H1 (cell line): Measurements from ENCODE around the gene PFN4. TPM values are rescaled to one million over a fixed set of nuclear protein-coding genes. Genes with fewer than 3 reads are reported as not detected.

Source experiments
- CTCF ChIA-PET: fragments of 300-600 bp; sonication (Branson Sonifier 250); formaldehyde crosslinking; loops from one replicate; lab custom pipeline; 2021; ENCODE audit not compliant: partially characterized antibody; lab: Charles Lee
- POLR2A ChIA-PET: fragments of 300-600 bp; sonication (Branson Sonifier 250); formaldehyde crosslinking; loops from one replicate; lab custom pipeline; 2021; ENCODE audit warnings: inconsistent platforms; ENCODE audit not compliant: partially characterized antibody; lab: Charles Lee
- DNase-seq, 2 experiments: peaks; one replicate each; pipeline versions ENCODE4 v3.0.0 to v3.0.0-alpha.2; 2010 to 2022; ENCODE audit warnings: low spot score in 2 of 2, low read depth in 1 of 2, mixed read lengths in 1 of 2
- FAIRE-seq: peaks from 2 replicates; lab custom pipeline; 2011; peaks lifted over from hg19 to GRCh38; lab: Jason Lieb, UNC
- H2AFZ ChIP-seq: 2 replicates; pipeline ENCODE4 v1.8.1; 2012; ENCODE audit warnings: low read length, inconsistent platforms
- H2AK5ac ChIP-seq: 2 replicates; pipeline ENCODE4 v1.6.1; 2013; ENCODE audit warnings: low read depth, low read length
- H2BK120ac ChIP-seq: replicated peaks from 2 replicates; pipeline ENCODE3; 2013; ENCODE audit warnings: low read depth, low read length, inconsistent platforms
- H2BK12ac ChIP-seq: 2 replicates; pipeline ENCODE4 v1.6.1; 2013; ENCODE audit warnings: low read depth, low read length
- H2BK15ac ChIP-seq: 2 replicates; pipeline ENCODE4 v1.6.1; 2013; ENCODE audit warnings: low read length
- H2BK20ac ChIP-seq: 2 replicates; pipeline ENCODE4 v1.6.1; 2013; ENCODE audit warnings: low read length
- H2BK5ac ChIP-seq: 2 replicates; pipeline ENCODE4 v1.6.1; 2013; ENCODE audit warnings: low read depth, low read length
- H3K14ac ChIP-seq: 2 replicates; pipeline ENCODE4 v1.6.1; 2013; ENCODE audit warnings: inconsistent platforms; ENCODE audit not compliant: insufficient read length
- H3K18ac ChIP-seq: 2 replicates; pipeline ENCODE4 v1.6.1; 2013; ENCODE audit warnings: low read length; ENCODE audit errors: extremely low read depth
- H3K23ac ChIP-seq: 2 replicates; pipeline ENCODE4 v1.6.1; 2013; ENCODE audit warnings: inconsistent platforms; ENCODE audit not compliant: insufficient read length
- H3K23me2 ChIP-seq: 2 replicates; pipeline ENCODE4 v1.6.1; 2013; ENCODE audit warnings: low read depth, low read length
- H3K27ac ChIP-seq: 2 replicates; pipeline ENCODE4 v1.6.1; 2011; ENCODE audit warnings: low read depth, low read length, inconsistent platforms
- H3K27me3 ChIP-seq, 4 experiments: replicated peaks in 1 of 4; 1 replicate in 1 of 4; 2 replicates in 3 of 4; pipeline versions ENCODE4 v1.6.1 to v1.8.1; 2011 to 2013; ENCODE audit warnings: low read length in 3 of 4, mild to moderate bottlenecking in 3 of 4, inconsistent platforms in 2 of 4, mixed read lengths in 2 of 4, moderate library complexity in 1 of 4; ENCODE audit not compliant: control insufficient read depth in 3 of 4, insufficient read depth in 3 of 4; ENCODE audit errors: extremely low read depth in 1 of 4
- H3K36me3 ChIP-seq, 4 experiments: 2 replicates each; pipeline versions ENCODE4 v1.6.1 to v1.8.1; 2011 to 2013; ENCODE audit warnings: mild to moderate bottlenecking in 4 of 4, low read length in 3 of 4, moderate library complexity in 2 of 4, control low read depth in 1 of 4, inconsistent platforms in 1 of 4; ENCODE audit not compliant: insufficient read depth in 4 of 4, control insufficient read depth in 2 of 4
- H3K4ac ChIP-seq: replicated peaks from 2 replicates; pipeline ENCODE3; 2013; ENCODE audit warnings: low read length, low read depth, mixed read lengths, inconsistent platforms; ENCODE audit not compliant: insufficient read length
- H3K4me1 ChIP-seq, 4 experiments: replicated peaks in 1 of 4; 1 replicate in 1 of 4; 2 replicates in 3 of 4; pipeline versions ENCODE4 v1.6.1 to v1.8.1; 2011 to 2013; ENCODE audit warnings: low read length in 3 of 4, inconsistent platforms in 2 of 4, mixed read lengths in 1 of 4; ENCODE audit not compliant: insufficient read depth in 4 of 4, control insufficient read depth in 3 of 4
- H3K4me2 ChIP-seq, 2 experiments: 2 replicates each; pipeline versions ENCODE4 v1.6.1 to v1.8.1; 2011 to 2013; ENCODE audit warnings: low read depth in 2 of 2, low read length in 2 of 2, control low read depth in 1 of 2, inconsistent platforms in 1 of 2, mild to moderate bottlenecking in 1 of 2; ENCODE audit not compliant: insufficient read depth in 1 of 2
- H3K4me3 ChIP-seq, 4 experiments: fragments of 200-600, 300-600 bp in 1 of 4; sonication (generic), shearing (Covaris generic), sonication (Bioruptor Twin) in 1 of 4; 2 replicates each; pipeline versions ENCODE4 v1.5.1 to v1.8.1; 2011 to 2016; ENCODE audit warnings: low read length in 4 of 4, low read depth in 3 of 4, control low read depth in 2 of 4, inconsistent platforms in 2 of 4, mild to moderate bottlenecking in 2 of 4, mixed read lengths in 1 of 4, moderate library complexity in 1 of 4; ENCODE audit not compliant: insufficient read depth in 2 of 4; ENCODE audit errors: extremely low read depth in 1 of 4
- H3K56ac ChIP-seq: replicated peaks from 2 replicates; pipeline ENCODE3; 2013; ENCODE audit warnings: low read depth, mild to moderate bottlenecking, mixed read lengths, low read length, inconsistent platforms; ENCODE audit not compliant: insufficient read length
- H3K79me1 ChIP-seq: 2 replicates; pipeline ENCODE4 v1.6.1; 2013; ENCODE audit warnings: low read depth, low read length, control low read depth
- H3K79me2 ChIP-seq, 2 experiments: 2 replicates each; pipeline versions ENCODE4 v1.6.1 to v1.8.1; 2012 to 2013; ENCODE audit warnings: low read length in 2 of 2, mild to moderate bottlenecking in 2 of 2, inconsistent platforms in 1 of 2; ENCODE audit not compliant: insufficient read depth in 2 of 2, control insufficient read depth in 1 of 2
- H3K9ac ChIP-seq, 4 experiments: replicated peaks in 1 of 4; 1 replicate in 1 of 4; 2 replicates in 3 of 4; pipeline versions ENCODE4 v1.6.1 to v1.8.1; 2011 to 2013; ENCODE audit warnings: low read depth in 3 of 4, low read length in 3 of 4, control low read depth in 2 of 4, mild to moderate bottlenecking in 2 of 4, moderate library complexity in 2 of 4, inconsistent platforms in 1 of 4; ENCODE audit errors: extremely low read depth in 1 of 4
- H3K9me3 ChIP-seq, 2 experiments: 2 replicates each; pipeline versions ENCODE4 v1.6.1 to v1.8.1; 2012 to 2013; ENCODE audit warnings: mild to moderate bottlenecking in 2 of 2, moderate library complexity in 2 of 2, control low read depth in 1 of 2, inconsistent platforms in 1 of 2, low read depth in 1 of 2, low read length in 1 of 2, mixed read lengths in 1 of 2; ENCODE audit not compliant: insufficient read depth in 2 of 2
- H4K20me1 ChIP-seq, 2 experiments: replicated peaks in 1 of 2; 2 replicates each; pipeline versions ENCODE3 to v1.8.1; 2011 to 2013; ENCODE audit warnings: inconsistent platforms in 2 of 2, low read length in 2 of 2, mild to moderate bottlenecking in 1 of 2; ENCODE audit not compliant: insufficient read depth in 2 of 2, control insufficient read depth in 1 of 2
- H4K5ac ChIP-seq: 2 replicates; pipeline ENCODE4 v1.6.1; 2013; ENCODE audit warnings: low read length, low read depth, mixed read lengths, inconsistent platforms; ENCODE audit not compliant: insufficient read length
- H4K8ac ChIP-seq: 2 replicates; pipeline ENCODE4 v1.8.0; 2013; ENCODE audit warnings: mild to moderate bottlenecking, moderate library complexity, low read length, inconsistent platforms; ENCODE audit not compliant: insufficient read depth; ENCODE audit errors: extremely low read depth
- H4K91ac ChIP-seq: replicated peaks from 2 replicates; pipeline ENCODE3; 2013; ENCODE audit warnings: low read length, mixed read lengths, inconsistent platforms; ENCODE audit not compliant: insufficient read length
- EZH2 ChIP-seq: fragments of 200-600 bp; sonication (generic); IDR thresholded peaks from 2 replicates; pipeline ENCODE4 v1.7.1; 2012; ENCODE audit warnings: low read depth, mild to moderate bottlenecking, moderate library complexity, low read length, inconsistent platforms; ENCODE audit not compliant: severe bottlenecking
- GABPA ChIP-seq: IDR thresholded peaks from 2 replicates; pipeline ENCODE4 v1.6.1; 2011; ENCODE audit warnings: mild to moderate bottlenecking, low read length, moderate library complexity, borderline replicate concordance; ENCODE audit not compliant: insufficient read depth
- GTF2F1 ChIP-seq: IDR thresholded peaks from 2 replicates; pipeline ENCODE4 v1.6.1; 2012; ENCODE audit warnings: low read depth, low read length, improper control_type of control experiment, borderline replicate concordance
- KDM5A ChIP-seq: fragments of 200-600 bp; IDR thresholded peaks from 2 replicates; pipeline ENCODE4 v1.7.1; 2012; ENCODE audit warnings: mild to moderate bottlenecking, low read length, inconsistent platforms, mixed read lengths
- POLR2AphosphoS5 ChIP-seq: IDR thresholded peaks from 2 replicates; pipeline ENCODE4 v1.6.1; 2011; ENCODE audit warnings: low read depth, low read length
- RFX5 ChIP-seq: IDR thresholded peaks from 2 replicates; pipeline ENCODE4 v1.6.1; 2011; ENCODE audit warnings: low read depth, low read length, improper control_type of control experiment, borderline replicate concordance
- SIRT6 ChIP-seq: IDR thresholded peaks from one replicate; pipeline ENCODE4 v1.7.1; 2012; ENCODE audit warnings: low read length, inconsistent platforms
- WGBS, 2 experiments: shearing (Covaris generic) in 1 of 2; methylation state at CpG; one replicate each; pipeline versions ENCODE4 v1.1.6 to v1.1.7; 2013 to 2015; ENCODE audit warnings: low lambda C conversion rate in 2 of 2, mixed read lengths in 2 of 2, inconsistent platforms in 1 of 2, low coverage in 1 of 2, missing lambda C conversion rate in 1 of 2; ENCODE audit not compliant: insufficient replicate concordance in 2 of 2, insufficient coverage in 1 of 2, insufficient read length in 1 of 2; ENCODE audit errors: extremely low coverage in 1 of 2, missing lambda C conversion rate in 1 of 2; 5-methylcytosine and 5-hydroxymethylcytosine counted together
- polyA plus RNA-seq, 7 experiments: library from polyadenylated mRNA; depleted of rRNA in 3 of 7; stranded (reverse) in 5 of 7; unstranded in 2 of 7; fragments of >200 nt in 5 of 7; fragments of 200-250 nt in 2 of 7; gene quantifications; 1 replicate in 5 of 7; 2 replicates in 1 of 7; 4 replicates in 1 of 7; pipeline versions ENCODE4 v1.2.1 to v1.2.3, GENCODE V29; 2011 to 2013; ENCODE audit warnings: missing spikeins in 2 of 7, mixed read lengths in 2 of 7
- total RNA-seq: library from RNA; stranded (reverse); fragmentation: NEBNext Ultra II Directional; extraction: Animal tissue kit (Norgen Biotek cat#: 25700); gene quantifications from 2 replicates; pipeline ENCODE4 v1.2.1, GENCODE V29; 2021
- TF ChIP-seq, protein P1 (sequence below): IDR thresholded peaks from 2 replicates; pipeline ENCODE4 v1.6.1; 2011; ENCODE audit warnings: low read length, improper control_type of control experiment

Gene PFN4
- total and polyA plus RNA-seq, 2 of the 8 experiments (the other 6 are each of a cell fraction or from before 2014, with no cell fraction given) = not detected

DNA sequence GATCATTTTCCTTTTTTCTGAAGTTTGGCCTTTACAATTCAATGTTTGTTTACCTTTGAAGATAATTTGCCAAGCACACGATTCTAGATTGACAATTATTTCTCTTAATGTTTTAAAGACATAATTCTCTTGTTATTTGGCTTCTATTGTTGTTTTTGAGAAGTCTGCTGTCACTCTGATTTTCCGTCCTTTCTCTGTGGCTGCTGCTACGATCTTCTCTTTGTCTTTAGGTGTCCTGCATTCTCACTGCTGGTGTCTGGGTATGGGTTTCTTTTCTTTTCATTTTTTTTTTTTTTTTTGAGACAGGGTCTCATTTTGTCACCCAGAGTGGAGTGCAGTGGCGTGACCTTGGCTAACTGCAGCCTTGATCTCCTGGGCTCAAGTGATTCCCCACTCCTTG, 36.6 kb upstream of the PFN4 start:
- H3K23me2 ChIP-seq = no peaks in the 10 kb centered on the region
- no peaks in the 10 kb centered on the region for H3K79me2 ChIP-seq
- no peak overlapping the region for H2BK120ac ChIP-seq
- no peak overlapping the region for H3K56ac ChIP-seq
- H3K4me3 ChIP-seq = no peak overlapping the region
- no peak overlapping the region for H3K14ac ChIP-seq
- no peaks in the 10 kb centered on the region for H3K36me3 ChIP-seq
- H3K27me3 ChIP-seq = no peaks in the 10 kb centered on the region
- DNase-seq = no peak
- 83% methylated on average over 3 of the region's 4 CpGs; no CpG with 5 or more reads in 1 of the 2 experiments for WGBS, 2 experiments
- H2AK5ac ChIP-seq = no peak overlapping the region
- H4K91ac ChIP-seq = no peak overlapping the region
- no peaks in the 10 kb centered on the region for H4K20me1 ChIP-seq
- no peak overlapping the region for H3K18ac ChIP-seq
- H3K9ac ChIP-seq = no peak overlapping the region
- no peak overlapping the region for H3K4ac ChIP-seq
- POLR2A ChIA-PET = no interaction called here
- no peak overlapping the region for H2AFZ ChIP-seq
- H3K9me3 ChIP-seq = no peaks in the 10 kb centered on the region
- no peak overlapping the region for H3K27ac ChIP-seq
- H4K8ac ChIP-seq = no peak overlapping the region
- H3K79me1 ChIP-seq = no peaks in the 10 kb centered on the region
- H3K4me1 ChIP-seq = no peaks in the 10 kb centered on the region; a peak in 1 of 7 replicates
- no peak overlapping the region for H2BK5ac ChIP-seq
- no peak overlapping the region for H2BK20ac ChIP-seq
- H3K4me2 ChIP-seq = no peak overlapping the region
- no peak overlapping the region for H3K23ac ChIP-seq
- CTCF ChIA-PET = interaction anchor here (1.6 kb wide), 1 partner anchor 11 kb away, joined by 3 read pairs; no protein-coding TSS in a partner anchor
- no peak overlapping the region for H2BK15ac ChIP-seq
- FAIRE-seq = no peak
- H2BK12ac ChIP-seq = no peak overlapping the region
- no peak overlapping the region for H4K5ac ChIP-seq
- TF ChIP-seq POLR2AphosphoS5 (no peak), EZH2 (no peak), GTF2F1 (no peak), RFX5 (no peak), SIRT6 (no peak), KDM5A (no peak), GABPA (no peak)
- TF ChIP-seq, protein P1, sequence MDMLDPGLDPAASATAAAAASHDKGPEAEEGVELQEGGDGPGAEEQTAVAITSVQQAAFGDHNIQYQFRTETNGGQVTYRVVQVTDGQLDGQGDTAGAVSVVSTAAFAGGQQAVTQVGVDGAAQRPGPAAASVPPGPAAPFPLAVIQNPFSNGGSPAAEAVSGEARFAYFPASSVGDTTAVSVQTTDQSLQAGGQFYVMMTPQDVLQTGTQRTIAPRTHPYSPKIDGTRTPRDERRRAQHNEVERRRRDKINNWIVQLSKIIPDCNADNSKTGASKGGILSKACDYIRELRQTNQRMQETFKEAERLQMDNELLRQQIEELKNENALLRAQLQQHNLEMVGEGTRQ = no peak
